ENCODE measurements around the gene UPF2. TPM values are rescaled to one million over a fixed set of nuclear protein-coding genes. Genes with fewer than 3 reads are reported as not detected.
A peak's percentile ranks its signal among the peaks of the same experiment; 100 is the strongest.

UPF2 gene
- total and polyA plus RNA-seq, 2 of the 13 experiments (the other 11 are each of a cell fraction or from before 2014, with no cell fraction given) = 6.2 to 14.5 TPM

- TF ChIP-seq, protein P1, sequence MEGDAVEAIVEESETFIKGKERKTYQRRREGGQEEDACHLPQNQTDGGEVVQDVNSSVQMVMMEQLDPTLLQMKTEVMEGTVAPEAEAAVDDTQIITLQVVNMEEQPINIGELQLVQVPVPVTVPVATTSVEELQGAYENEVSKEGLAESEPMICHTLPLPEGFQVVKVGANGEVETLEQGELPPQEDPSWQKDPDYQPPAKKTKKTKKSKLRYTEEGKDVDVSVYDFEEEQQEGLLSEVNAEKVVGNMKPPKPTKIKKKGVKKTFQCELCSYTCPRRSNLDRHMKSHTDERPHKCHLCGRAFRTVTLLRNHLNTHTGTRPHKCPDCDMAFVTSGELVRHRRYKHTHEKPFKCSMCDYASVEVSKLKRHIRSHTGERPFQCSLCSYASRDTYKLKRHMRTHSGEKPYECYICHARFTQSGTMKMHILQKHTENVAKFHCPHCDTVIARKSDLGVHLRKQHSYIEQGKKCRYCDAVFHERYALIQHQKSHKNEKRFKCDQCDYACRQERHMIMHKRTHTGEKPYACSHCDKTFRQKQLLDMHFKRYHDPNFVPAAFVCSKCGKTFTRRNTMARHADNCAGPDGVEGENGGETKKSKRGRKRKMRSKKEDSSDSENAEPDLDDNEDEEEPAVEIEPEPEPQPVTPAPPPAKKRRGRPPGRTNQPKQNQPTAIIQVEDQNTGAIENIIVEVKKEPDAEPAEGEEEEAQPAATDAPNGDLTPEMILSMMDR (CRISPR knock-in tag; IDR thresholded peaks at IDR 0.05) = peak; percentile 89
- TF ChIP-seq ZNF331 (CRISPR knock-in tag; IDR thresholded peaks at IDR 0.05) (no peak), TSC22D2 (CRISPR knock-in tag; IDR thresholded peaks at IDR 0.05; ENCODE audit: borderline replicate concordance) (no peak), ZNF607 (CRISPR knock-in tag; IDR thresholded peaks at IDR 0.05; ENCODE audit: borderline replicate concordance) (no peak), ZNF12 (CRISPR knock-in tag; IDR thresholded peaks at IDR 0.05) (no peak), ARID3A (IDR thresholded peaks at IDR 0.05; ENCODE audit: low read depth, low read length) (no peak; the same call in 1 of the 2 replicates), SP5 (CRISPR knock-in tag; IDR thresholded peaks at IDR 0.05; ENCODE audit: borderline replicate concordance, low read depth) (no peak), ZNF761 (CRISPR knock-in tag; conservative IDR thresholded peaks at IDR 0.05) (no peak), ATAD3A (CRISPR knock-in tag; IDR thresholded peaks at IDR 0.05) (no peak), RBM39 (IDR thresholded peaks at IDR 0.05; ENCODE audit: low read depth, low read length, poor library complexity, severe bottlenecking) (no peak), ZNF20 (CRISPR knock-in tag; IDR thresholded peaks at IDR 0.05) (no peak), POGZ (CRISPR knock-in tag; IDR thresholded peaks at IDR 0.05) (no peak), MLLT10 (CRISPR knock-in tag; IDR thresholded peaks at IDR 0.05) (no peak), CBX2 (IDR thresholded peaks at IDR 0.05; ENCODE audit: low read depth, low read length) (no peak), CBX2 (CRISPR knock-in tag; IDR thresholded peaks at IDR 0.05; ENCODE audit: low read depth) (no peak), SOX5 (CRISPR knock-in tag; IDR thresholded peaks at IDR 0.05; ENCODE audit: borderline replicate concordance) (no peak)
- TF ChIP-seq, protein P2, sequence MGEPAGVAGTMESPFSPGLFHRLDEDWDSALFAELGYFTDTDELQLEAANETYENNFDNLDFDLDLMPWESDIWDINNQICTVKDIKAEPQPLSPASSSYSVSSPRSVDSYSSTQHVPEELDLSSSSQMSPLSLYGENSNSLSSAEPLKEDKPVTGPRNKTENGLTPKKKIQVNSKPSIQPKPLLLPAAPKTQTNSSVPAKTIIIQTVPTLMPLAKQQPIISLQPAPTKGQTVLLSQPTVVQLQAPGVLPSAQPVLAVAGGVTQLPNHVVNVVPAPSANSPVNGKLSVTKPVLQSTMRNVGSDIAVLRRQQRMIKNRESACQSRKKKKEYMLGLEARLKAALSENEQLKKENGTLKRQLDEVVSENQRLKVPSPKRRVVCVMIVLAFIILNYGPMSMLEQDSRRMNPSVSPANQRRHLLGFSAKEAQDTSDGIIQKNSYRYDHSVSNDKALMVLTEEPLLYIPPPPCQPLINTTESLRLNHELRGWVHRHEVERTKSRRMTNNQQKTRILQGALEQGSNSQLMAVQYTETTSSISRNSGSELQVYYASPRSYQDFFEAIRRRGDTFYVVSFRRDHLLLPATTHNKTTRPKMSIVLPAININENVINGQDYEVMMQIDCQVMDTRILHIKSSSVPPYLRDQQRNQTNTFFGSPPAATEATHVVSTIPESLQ (CRISPR knock-in tag; conservative IDR thresholded peaks at IDR 0.05) = no peak
- TF ChIP-seq, protein P3, sequence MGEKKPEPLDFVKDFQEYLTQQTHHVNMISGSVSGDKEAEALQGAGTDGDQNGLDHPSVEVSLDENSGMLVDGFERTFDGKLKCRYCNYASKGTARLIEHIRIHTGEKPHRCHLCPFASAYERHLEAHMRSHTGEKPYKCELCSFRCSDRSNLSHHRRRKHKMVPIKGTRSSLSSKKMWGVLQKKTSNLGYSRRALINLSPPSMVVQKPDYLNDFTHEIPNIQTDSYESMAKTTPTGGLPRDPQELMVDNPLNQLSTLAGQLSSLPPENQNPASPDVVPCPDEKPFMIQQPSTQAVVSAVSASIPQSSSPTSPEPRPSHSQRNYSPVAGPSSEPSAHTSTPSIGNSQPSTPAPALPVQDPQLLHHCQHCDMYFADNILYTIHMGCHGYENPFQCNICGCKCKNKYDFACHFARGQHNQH (CRISPR knock-in tag; IDR thresholded peaks at IDR 0.05) = 0 out of 2 replicates have a peak, but pooled peaks have one; percentile 50
- TF ChIP-seq, protein P4, sequence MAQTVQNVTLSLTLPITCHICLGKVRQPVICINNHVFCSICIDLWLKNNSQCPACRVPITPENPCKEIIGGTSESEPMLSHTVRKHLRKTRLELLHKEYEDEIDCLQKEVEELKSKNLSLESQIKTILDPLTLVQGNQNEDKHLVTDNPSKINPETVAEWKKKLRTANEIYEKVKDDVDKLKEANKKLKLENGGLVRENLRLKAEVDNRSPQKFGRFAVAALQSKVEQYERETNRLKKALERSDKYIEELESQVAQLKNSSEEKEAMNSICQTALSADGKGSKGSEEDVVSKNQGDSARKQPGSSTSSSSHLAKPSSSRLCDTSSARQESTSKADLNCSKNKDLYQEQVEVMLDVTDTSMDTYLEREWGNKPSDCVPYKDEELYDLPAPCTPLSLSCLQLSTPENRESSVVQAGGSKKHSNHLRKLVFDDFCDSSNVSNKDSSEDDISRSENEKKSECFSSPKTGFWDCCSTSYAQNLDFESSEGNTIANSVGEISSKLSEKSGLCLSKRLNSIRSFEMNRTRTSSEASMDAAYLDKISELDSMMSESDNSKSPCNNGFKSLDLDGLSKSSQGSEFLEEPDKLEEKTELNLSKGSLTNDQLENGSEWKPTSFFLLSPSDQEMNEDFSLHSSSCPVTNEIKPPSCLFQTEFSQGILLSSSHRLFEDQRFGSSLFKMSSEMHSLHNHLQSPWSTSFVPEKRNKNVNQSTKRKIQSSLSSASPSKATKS (CRISPR knock-in tag; IDR thresholded peaks at IDR 0.05) = no peak
- TF ChIP-seq, protein P5, sequence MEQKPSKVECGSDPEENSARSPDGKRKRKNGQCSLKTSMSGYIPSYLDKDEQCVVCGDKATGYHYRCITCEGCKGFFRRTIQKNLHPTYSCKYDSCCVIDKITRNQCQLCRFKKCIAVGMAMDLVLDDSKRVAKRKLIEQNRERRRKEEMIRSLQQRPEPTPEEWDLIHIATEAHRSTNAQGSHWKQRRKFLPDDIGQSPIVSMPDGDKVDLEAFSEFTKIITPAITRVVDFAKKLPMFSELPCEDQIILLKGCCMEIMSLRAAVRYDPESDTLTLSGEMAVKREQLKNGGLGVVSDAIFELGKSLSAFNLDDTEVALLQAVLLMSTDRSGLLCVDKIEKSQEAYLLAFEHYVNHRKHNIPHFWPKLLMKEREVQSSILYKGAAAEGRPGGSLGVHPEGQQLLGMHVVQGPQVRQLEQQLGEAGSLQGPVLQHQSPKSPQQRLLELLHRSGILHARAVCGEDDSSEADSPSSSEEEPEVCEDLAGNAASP (CRISPR knock-in tag; IDR thresholded peaks at IDR 0.05; ENCODE audit: borderline replicate concordance) = no peak
Measured at GRCh38 chr10:11986593-11987216, 55.9 kb downstream of the UPF2 start (continued).
